ENCODE data around the gene CELF4.

GRCh38 chr18:37252342-37252741 lies 313.3 kb downstream of the CELF4 start:
- TF ChIP-seq POLR2A (IDR thresholded peaks at IDR 0.05; ENCODE audit: low read depth, low read length) (no peak), POLR2AphosphoS5 (IDR thresholded peaks at IDR 0.05; ENCODE audit: low read depth, low read length) (no peak), TAF1 (IDR thresholded peaks at IDR 0.05; ENCODE audit: low read depth, low read length) (no peak), SPI1 (IDR thresholded peaks at IDR 0.05; ENCODE audit: low read depth, low read length) (no peak), POU2F2 (IDR thresholded peaks at IDR 0.05; ENCODE audit: low read depth, low read length) (no peak), PAX5 (IDR thresholded peaks at IDR 0.05; ENCODE audit: insufficient read depth, low read length, severe bottlenecking) (no peak)

Data from GM12891 (cell line).